GM19328 (cell line): Measurements from ENCODE around the gene GRIN3A.

ENCODE experiments used
- ATAC-seq: cut with Tn5 transposase; IDR thresholded peaks from one replicate; pipeline ENCODE4 v1.9.1; 2021; ENCODE audit warnings: mild to moderate bottlenecking, moderate library complexity; ENCODE audit not compliant: unreplicated experiment

The GRIN3A gene

GRCh38 chr9:101706261-101706798 lies 32.1 kb downstream of the GRIN3A start:
- no peak for ATAC-seq

- ATAC-seq: peak; percentile 80
Observed at GRCh38 chr9:101705135-101705661, 33.2 kb downstream of the GRIN3A start.

GRCh38 chr9:101702257-101702656 lies 36.2 kb downstream of the GRIN3A start:
- ATAC-seq: no peak

- no peak for ATAC-seq
Observed at GRCh38 chr9:101693546-101694336, 44.7 kb downstream of the GRIN3A start.

- no peak for ATAC-seq
Observed at GRCh38 chr9:101691657-101692056, 46.8 kb downstream of the GRIN3A start.

GRCh38 chr9:101689039-101689438 lies 49.4 kb downstream of the GRIN3A start:
- ATAC-seq: no peak

- ATAC-seq: no peak
Observed at GRCh38 chr9:101684665-101685064, 53.8 kb downstream of the GRIN3A start.

- no peak for ATAC-seq
Observed at GRCh38 chr9:101683236-101683635, 55.2 kb downstream of the GRIN3A start.

- no peak for ATAC-seq
Observed at GRCh38 chr9:101677861-101678260, 60.6 kb downstream of the GRIN3A start.

GRCh38 chr9:101675341-101675740 lies 63.1 kb downstream of the GRIN3A start:
- ATAC-seq: no peak

- ATAC-seq: no peak
Observed at GRCh38 chr9:101674165-101674564, 64.3 kb downstream of the GRIN3A start.

GRCh38 chr9:101673642-101674041 lies 64.8 kb downstream of the GRIN3A start:
- ATAC-seq: no peak

- ATAC-seq: no peak
Observed at GRCh38 chr9:101671567-101671966, 66.9 kb downstream of the GRIN3A start.

- ATAC-seq: no peak
Observed at GRCh38 chr9:101668421-101668820, 70.0 kb downstream of the GRIN3A start.

- ATAC-seq: no peak
Observed at GRCh38 chr9:101664453-101664852, 74.0 kb downstream of the GRIN3A start.

- ATAC-seq: no peak
Observed at GRCh38 chr9:101652601-101653175, 85.8 kb downstream of the GRIN3A start.

GRCh38 chr9:101650142-101650541 lies 88.3 kb downstream of the GRIN3A start:
- ATAC-seq: no peak

GRCh38 chr9:101648493-101648892 lies 90.0 kb downstream of the GRIN3A start:
- no peak for ATAC-seq

GRCh38 chr9:101639785-101640665 lies 98.4 kb downstream of the GRIN3A start:
- ATAC-seq: no peak

- ATAC-seq: no peak
Observed at GRCh38 chr9:101639311-101639710, 99.1 kb downstream of the GRIN3A start.

- no peak for ATAC-seq
Observed at GRCh38 chr9:101636247-101636646, 102.2 kb downstream of the GRIN3A start.
